Mesenteric fat pad (tissue), 1 donor: Measurements from ENCODE around the gene SH3BP2. TPM values are rescaled to one million over a fixed set of nuclear protein-coding genes. Genes with fewer than 3 reads are reported as not detected.
"Not testable (repeated sequence)": the region's sequence is repeated elsewhere in the genome, so short reads cannot be mapped to it uniquely, and the experiment has no call there.

ENCODE experiments used
- DNase-seq: peaks from one replicate; pipeline ENCODE4 v3.0.0-alpha.2; 2020; ENCODE audit warnings: low spot score
- total RNA-seq: library from RNA; stranded (reverse); fragmentation: NEBNext Ultra II Directional; extraction: Animal tissue kit (Norgen Biotek cat#: 25700); gene quantifications from one replicate; pipeline ENCODE4 v1.2.1, GENCODE V29; 2021
- donor health status: DM: yes; HTN: yes; CAD: no.

Gene SH3BP2
- total RNA-seq, 1 donor from 2014 or later = 63.9 TPM

DNA sequence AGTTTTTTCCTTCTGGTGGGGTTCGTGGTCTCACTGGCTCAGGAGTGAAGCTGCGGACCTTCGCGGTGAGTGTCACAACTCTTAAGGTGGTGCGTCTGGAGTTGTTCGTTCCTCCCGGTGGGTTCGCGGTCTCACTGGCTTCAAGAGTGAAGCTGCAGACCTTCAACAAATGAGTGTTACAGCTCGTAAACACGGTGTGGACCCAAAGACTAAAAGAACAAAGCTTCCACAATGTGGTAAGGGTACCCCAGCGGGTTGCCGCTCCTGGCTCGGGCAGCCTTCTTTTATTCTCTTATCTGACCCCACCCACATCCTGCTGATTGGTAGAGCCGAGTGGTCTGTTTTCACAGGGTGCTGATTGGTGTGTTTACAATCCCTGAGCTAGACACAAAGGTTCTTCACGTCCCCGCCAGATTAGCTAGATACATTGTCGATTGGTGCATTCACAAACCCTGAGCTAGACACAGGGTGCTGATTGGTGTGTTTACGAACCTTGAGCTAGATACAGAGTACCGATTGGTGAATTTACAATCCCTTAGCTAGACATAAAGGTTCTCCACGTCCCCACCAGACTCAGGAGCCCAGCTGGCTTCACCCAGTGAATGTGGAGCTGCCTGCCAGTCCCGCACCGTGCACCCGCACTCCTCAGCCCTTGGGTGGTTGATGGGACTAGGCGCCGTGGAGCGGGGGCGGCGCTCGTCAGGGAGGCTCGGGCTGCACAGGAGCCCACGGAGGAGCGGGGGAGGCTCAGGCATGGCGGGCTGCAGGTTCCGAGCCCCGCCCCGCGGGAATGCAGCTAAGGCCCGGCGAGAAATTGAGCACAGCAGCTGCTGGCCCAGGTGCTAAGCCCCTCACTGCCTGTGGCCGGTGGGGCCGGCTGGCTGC, 30.2 kb upstream of the SH3BP2 start:
- DNase-seq = not testable (repeated sequence)

DNA sequence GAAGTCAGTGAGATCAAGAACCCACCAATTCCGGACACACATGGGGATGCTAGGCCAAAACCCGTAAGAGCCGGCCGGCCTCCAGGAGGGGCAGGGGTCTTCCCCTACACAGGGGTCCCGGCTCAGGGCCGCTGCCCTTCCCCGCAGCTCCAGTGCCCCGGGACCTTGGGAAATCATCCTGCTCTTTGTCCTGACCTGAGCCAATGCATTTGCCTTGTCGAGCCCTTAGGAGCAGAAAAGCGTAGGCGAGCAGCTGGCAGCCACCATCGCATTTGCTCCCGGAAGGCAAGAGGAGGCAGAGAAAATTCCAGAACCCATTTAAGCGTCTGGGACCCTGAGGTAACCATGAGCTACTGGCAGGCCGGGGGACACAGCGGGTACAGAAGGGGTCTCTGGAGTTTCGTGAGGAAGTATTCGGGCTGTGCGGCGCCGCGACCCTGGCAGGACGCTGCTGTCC, 29.3 kb upstream of the SH3BP2 start:
- DNase-seq = no peak

- no peak for DNase-seq
These were observed 26.9 kb upstream of the SH3BP2 start for GRCh38 chr4:2765832-2766526.

GRCh38 chr4:2767046-2767704, 25.7 kb upstream of the SH3BP2 start:
- no peak for DNase-seq

DNA sequence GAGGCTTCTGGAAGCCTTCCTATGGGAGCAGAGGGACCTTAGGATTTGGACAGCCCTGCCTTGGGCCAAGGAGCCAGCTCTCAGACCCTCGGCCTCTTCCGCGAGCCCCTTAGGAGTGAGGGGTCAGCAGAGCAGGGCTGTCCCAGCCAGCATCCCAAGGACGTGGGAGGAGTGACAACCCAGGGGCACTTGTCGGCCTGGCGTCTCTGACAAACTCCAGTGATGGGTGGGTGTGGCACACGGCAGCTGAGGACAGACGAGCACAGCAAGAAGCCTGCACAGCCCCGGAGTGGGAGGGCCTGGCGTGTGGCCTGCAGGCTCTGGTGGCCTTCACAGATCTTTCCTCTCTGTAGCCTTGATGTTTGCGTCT, 25.2 kb upstream of the SH3BP2 start:
- DNase-seq = no peak

DNA sequence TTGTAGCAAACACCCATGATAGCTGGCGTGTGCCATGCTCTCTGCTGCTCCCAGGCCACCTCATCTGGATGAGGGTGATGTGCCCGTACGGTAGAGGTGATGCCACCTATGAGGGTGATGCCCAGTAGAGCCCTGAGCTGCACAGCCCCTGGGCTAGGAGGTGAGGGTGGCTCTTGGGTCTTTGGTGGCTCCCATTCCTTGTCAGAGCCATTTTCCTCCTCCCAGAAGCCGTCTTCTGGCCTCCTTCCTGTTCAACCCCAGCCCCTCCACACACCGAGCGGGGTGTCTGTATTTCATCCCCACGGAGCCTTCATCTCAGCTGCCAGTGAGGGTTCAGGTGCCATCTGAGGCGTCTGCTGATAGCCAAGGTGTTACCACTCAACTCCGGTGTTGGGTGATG, 24.8 kb upstream of the SH3BP2 start:
- no peak for DNase-seq

- no peak for DNase-seq
These were observed 24.0 kb upstream of the SH3BP2 start for GRCh38 chr4:2768921-2769336.

GRCh38 chr4:2771264-2771663, 21.6 kb upstream of the SH3BP2 start:
- DNase-seq = no peak

DNA sequence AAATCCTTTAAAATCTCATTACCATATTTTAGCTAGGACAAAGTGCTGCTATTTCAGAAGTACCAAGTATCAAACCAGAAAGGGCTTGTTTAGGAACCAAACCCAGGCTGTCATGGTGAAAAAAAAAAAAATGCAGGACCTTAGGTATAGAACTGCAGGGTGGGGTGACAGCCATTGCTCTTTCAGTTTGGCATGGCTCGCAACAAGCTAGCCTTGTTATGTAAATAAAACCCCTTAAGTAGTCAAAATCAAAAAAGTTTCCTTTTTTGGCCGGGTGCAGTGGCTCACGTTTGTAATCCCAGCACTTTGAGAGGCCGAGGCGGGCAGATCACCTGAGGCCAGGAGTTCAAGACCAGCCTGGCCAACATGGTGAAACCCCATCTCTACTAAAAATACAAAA, 12.2 kb upstream of the SH3BP2 start:
- not testable (repeated sequence) for DNase-seq

DNA sequence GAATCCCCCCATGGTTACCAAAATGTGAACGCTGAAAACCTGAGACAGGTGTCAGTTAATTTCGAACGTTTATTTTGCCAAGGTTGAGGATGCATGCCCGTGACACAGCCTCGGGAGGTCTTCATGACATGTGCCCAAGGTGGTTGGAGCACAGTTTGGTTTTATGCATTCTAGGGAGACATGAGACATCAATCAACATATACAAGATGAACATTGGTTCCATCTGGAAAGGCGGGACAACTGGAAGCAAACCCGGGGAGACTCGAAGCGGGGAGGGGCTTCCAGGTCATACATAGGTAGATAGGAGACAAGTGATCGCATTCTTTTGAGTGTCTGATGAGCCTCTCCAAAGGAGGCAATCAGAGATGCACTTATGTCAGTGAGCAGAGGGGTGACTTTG, 11.0 kb upstream of the SH3BP2 start:
- no peak for DNase-seq

GRCh38 chr4:2783790-2784189, 9.1 kb upstream of the SH3BP2 start:
- no peak for DNase-seq

DNA sequence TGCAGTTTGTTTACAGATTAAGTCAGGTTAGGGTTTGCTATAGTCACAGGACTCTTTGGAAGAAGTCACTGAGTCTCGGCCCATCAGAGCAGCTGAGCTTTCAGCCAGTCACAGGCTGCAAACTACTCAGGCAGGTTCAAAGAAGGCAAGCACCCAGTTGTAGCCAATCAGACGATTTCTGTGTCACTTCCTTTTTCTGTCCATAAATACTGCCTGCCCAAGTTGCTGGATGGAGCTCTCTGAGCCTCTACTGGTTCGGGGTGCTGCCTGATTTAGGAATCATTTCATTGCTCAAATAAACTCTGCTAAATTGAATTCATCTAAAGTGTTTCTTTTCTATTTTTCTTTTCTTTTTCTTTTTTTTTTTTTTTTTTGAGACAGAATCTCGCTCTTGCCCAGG, 7.3 kb upstream of the SH3BP2 start:
- peak; percentile 9 for DNase-seq

- DNase-seq = peak; percentile 72
These were observed 6.7 kb upstream of the SH3BP2 start for GRCh38 chr4:2786152-2786671.

DNA sequence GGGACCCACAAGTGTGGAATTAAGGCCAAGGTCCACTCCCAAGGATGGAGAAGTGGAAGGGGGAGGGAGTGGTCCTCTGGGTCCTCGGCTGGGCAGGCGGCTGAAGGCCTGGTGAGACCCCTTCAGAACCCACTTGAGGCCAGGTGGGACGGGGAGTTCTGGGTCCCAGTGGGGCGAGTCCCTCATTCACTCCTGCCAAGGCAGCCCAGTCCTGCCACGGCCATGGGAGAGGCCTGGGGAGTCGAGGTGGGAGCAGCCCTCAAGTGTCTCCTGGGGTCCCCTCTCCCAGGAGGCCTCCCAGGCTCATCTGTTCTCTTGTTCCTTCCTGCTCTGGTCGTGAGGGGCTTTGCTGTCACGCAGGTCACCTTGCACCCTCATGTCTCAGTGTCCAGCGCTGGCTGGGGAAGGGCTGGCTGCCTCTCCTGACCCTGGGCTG, 6.1 kb upstream of the SH3BP2 start:
- no peak for DNase-seq

- DNase-seq = peak; percentile 78
These were observed 5.4 kb upstream of the SH3BP2 start for GRCh38 chr4:2787230-2788100.

GRCh38 chr4:2788101-2788500, 4.8 kb upstream of the SH3BP2 start:
- no peak for DNase-seq

- no peak for DNase-seq
These were observed 4.3 kb upstream of the SH3BP2 start for GRCh38 chr4:2788532-2789103.

DNA sequence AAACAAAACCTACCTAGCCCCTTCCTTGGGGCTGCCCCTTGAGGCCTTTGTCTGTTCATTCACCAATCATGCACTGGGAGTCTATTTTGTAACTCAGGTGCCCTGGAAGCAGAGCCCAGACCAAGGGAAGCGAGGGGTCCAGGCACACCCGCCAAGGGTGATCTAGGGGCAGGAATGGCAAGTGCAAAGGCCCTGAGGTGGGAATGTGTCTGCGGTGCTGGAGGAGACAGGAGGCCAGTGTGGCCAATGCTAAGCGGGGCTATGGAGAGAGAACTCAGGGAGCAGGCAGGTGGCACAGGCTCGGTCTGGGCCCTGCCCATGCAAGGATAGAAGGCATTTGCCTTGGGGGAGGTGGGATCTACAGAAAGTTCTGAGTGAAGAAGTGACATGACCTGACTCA, 3.5 kb upstream of the SH3BP2 start:
- DNase-seq = no peak

DNA sequence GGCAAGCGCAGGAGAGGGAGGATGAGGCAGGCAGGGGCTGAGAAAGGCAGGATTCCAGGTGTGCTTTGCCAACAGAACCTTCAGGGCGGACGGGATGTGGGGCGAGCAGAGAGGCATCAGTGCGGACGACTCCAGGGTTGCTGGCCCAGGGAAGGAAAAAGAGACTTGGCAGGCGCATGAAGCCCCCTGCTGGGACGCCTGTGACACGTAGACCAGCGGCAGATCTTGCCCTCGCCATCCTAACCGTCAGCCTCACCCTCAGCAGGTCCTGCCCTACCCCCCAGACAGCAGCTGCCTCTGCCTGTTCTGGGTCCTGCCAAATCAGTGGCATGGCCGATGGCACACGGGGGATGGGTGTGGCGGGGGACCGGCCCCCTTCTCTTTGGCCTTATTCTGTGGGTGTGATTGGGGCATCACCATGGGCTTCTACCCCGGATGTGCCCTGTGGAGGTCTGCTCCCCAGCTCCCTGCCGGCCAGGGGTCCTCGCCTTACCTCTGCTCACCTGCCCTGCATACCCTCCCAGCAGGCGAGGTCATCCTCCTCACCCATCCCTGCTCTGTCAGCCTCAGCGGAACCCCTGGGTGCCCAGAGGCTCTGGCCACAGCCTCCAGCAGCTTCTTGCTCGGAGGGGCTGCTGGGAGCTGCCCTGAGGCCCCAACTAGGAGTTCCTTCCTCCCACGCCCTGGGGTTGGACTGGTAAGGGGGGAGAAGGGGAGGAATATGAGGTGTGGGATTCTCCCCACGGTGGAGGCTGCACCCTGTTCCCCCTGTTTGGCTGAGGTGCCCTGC, 2.9 kb upstream of the SH3BP2 start:
- no peak for DNase-seq
